NB4 (cell line): Measurements from ENCODE around the gene AOPEP.

Source experiments
- DNase-seq: peaks from one replicate; pipeline ENCODE4 v3.0.0; 2010; ENCODE audit warnings: low read depth
- H3K4me3 ChIP-seq: one replicate; pipeline ENCODE4 v1.5.1; 2011; ENCODE audit warnings: mild to moderate bottlenecking, low read depth, low read length, moderate library complexity
- MYC ChIP-seq: IDR thresholded peaks from 2 replicates; pipeline ENCODE4 v1.6.1; 2011; ENCODE audit warnings: low read depth, low read length
- POLR2A ChIP-seq: IDR thresholded peaks from 2 replicates; pipeline ENCODE4 v1.6.1; 2011; ENCODE audit warnings: mild to moderate bottlenecking; ENCODE audit not compliant: insufficient read length; ENCODE audit errors: extremely low read depth
- TF ChIP-seq, protein P1 (sequence below): IDR thresholded peaks from 2 replicates; pipeline ENCODE4 v1.6.1; 2011; ENCODE audit warnings: low read depth, low read length
- TF ChIP-seq, protein P2 (sequence below): IDR thresholded peaks from one replicate; pipeline ENCODE4 v1.5.1; 2012; ENCODE audit warnings: low read depth, low read length

Gene AOPEP

DNA sequence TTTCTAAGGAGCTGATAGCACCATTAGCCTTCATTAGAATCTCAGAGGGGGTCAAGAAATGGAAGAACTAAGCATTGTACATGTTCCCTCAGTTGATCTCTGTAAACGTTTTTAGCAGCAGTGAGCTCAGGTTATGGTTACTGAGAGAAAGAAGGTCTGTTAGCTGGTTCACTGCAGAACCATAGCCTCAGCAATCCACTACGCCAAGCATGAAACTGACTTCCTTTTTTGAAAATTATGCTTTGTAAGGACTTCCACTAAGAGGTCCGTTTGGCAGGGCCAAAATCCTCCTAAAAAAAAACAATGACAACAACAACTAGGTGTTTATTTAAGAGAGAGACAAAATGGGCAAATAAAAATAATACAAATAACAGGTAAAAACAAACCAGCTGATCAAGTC is 273.3 kb downstream of the AOPEP start:
- H3K4me3 ChIP-seq = no peak overlapping the region
- no peak for TF ChIP-seq MYC
- no peak for TF ChIP-seq POLR2A
- TF ChIP-seq, protein P1, sequence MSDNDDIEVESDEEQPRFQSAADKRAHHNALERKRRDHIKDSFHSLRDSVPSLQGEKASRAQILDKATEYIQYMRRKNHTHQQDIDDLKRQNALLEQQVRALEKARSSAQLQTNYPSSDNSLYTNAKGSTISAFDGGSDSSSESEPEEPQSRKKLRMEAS = no peak
- DNase-seq = no peak

DNA sequence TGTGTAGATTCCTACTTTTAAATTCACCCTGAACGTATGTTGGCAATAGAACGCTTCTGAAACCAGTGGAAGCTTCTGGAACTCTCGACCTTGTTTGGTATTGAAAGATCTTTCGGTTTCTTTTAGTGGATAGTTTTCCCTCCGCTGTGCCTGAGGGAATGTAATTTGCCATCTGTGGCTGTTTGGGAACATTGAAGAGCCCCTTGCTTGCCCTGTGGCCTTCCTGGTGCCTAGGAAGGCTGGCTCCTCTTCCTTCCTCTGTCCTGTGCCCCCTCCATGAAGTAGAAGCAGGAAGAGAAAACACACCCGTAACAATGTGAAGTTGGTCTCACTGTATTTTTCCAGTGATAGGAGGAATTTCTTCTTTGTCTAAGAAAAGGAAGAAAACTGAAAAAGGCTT is 274.3 kb downstream of the AOPEP start:
- H3K4me3 ChIP-seq = no peak overlapping the region
- no peak for DNase-seq
- TF ChIP-seq MYC (no peak), POLR2A (no peak)
- TF ChIP-seq, protein P1 = no peak
- TF ChIP-seq, protein P2, sequence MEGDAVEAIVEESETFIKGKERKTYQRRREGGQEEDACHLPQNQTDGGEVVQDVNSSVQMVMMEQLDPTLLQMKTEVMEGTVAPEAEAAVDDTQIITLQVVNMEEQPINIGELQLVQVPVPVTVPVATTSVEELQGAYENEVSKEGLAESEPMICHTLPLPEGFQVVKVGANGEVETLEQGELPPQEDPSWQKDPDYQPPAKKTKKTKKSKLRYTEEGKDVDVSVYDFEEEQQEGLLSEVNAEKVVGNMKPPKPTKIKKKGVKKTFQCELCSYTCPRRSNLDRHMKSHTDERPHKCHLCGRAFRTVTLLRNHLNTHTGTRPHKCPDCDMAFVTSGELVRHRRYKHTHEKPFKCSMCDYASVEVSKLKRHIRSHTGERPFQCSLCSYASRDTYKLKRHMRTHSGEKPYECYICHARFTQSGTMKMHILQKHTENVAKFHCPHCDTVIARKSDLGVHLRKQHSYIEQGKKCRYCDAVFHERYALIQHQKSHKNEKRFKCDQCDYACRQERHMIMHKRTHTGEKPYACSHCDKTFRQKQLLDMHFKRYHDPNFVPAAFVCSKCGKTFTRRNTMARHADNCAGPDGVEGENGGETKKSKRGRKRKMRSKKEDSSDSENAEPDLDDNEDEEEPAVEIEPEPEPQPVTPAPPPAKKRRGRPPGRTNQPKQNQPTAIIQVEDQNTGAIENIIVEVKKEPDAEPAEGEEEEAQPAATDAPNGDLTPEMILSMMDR = no peak

DNA sequence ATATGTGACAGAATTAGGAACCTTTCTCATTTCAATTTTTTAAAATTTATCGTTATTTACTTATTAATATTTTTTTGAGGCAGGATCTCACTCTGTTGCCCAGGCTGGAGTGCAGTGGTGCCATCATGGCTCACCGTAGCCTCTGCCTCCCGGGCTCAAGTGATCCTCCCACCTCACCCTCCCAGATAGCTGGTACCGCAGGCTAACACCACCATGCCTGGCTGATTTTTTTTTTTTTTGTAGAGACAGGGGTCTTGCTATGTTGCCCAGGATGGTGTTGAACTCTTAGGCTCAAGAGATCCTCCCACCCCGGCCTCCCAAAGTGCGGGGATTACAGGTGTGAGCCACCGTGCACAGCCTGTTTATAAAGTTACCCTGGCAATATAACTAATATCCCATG is 275.2 kb downstream of the AOPEP start:
- TF ChIP-seq, protein P2 = no peak
- no peak for TF ChIP-seq POLR2A
- TF ChIP-seq MYC = no peak
- TF ChIP-seq, protein P1 = no peak
- no peak for DNase-seq
- no peak overlapping the region for H3K4me3 ChIP-seq

DNA sequence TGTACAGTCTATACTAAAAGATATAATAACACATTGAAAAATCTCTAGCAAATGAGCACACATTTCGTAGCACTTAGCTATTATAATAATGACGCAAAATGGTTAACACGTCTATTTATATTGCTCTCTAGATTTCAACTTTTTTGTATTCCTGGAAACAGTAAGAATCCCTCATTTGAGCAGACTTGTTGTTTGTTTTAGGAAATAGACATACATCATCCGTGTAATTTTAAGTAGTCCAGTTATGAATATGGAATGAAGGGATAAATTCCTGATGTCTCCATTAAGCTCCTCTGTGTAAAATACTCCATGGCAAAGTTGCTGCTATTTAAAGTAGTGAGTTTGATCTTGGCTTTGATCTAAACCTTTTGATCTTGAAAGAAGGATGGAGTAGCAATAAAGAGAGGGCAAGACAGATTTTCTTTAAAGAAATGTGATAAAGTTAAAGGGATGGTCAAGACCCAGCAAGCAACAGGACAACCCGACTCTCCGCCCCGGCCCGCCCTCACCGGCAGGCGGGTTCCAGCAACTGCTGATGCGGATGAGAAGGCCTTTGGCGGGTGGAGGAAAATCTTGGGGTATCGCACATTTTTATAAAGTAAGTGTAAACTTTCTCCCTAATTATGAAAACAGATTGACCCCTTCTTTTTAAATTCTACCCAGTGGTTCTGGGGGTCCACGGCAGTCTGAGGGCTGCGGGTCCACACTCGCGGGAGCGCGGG is 277.4 kb downstream of the AOPEP start:
- DNase-seq = peak; percentile 31
- peak overlapping the region; percentile 57 for H3K4me3 ChIP-seq
- TF ChIP-seq, protein P1 = no peak
- TF ChIP-seq POLR2A (no peak), MYC (no peak)
- TF ChIP-seq, protein P2 = no peak

DNA sequence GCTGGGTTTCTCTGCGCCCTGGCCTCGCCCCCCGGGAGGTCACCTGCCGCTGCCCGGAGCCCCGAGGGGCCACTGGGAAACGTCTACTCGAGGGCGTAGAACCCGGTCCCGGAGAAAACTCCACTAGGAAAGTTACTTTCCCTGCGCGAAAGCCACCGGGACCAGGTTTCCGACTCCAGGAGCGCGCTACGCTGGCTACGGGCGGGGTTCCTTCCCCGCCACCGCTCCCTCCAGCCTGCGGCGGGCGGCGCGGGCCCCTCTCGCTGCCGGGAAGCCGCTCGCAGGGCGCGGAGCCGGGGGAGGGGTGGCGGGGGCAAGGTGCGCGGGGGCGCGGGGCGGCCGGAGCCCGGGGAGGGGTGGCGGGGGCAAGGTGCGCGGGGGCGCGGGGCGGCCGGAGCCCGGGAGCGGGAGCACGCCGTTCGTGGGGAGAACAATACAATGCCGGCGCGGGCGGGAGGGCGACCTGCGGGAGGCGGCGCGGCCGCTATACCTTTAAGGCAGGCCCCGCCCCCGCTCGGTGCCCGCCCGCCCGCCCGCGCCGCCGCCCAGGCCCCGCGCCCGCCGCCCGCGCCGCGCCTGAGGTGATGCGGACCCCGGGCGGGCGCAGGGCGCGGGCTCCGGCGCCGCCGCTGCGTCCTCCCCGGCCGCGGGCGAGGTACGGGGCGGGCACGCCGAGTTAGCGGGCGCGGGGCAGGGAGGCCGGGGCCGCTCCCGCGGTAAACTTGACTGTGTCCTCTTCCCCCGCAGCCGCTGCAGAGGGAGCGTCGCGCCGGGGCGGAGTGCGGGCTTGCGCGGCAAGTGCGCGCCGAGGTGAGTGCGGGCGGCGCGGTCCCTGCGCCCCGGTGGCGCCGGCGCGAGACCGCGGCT is 278.1 kb downstream of the AOPEP start:
- peak overlapping the region; percentile 57 for H3K4me3 ChIP-seq

More for the DNA sequence above, 278.1 kb downstream of the AOPEP start:
- TF ChIP-seq MYC (no peak), POLR2A (no peak)
- TF ChIP-seq, protein P1 = no peak
- TF ChIP-seq, protein P2 = no peak
- peak; percentile 31 for DNase-seq
